ENCODE data around the gene AGFG1.

DNA sequence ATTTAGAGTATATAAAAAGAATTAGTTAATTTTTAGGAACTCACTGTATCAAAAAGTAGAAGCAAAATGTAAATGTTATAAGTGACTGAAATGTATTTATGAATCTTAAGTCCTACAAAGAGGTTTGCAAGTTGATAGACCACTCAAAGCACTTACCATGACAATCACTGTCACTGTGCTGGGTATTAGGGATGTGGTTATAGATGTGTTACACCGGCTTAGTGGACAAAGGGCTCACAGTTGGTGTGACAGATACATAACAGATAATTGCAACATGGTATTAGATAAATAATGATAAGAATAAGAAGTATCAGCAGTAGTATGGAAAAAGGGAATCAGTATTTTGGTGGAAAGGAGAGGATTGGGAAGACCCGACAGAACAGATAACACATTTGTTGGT is 21.6 kb downstream of the AGFG1 start:
- TF ChIP-seq POLR2A (IDR thresholded peaks at IDR 0.05; ENCODE audit: low read length) (no peak), GATA1 (IDR thresholded peaks at IDR 0.05; ENCODE audit: low read depth, low read length) (no peak)
